ENCODE results near the gene MEX3D.

Gene MEX3D

DNA sequence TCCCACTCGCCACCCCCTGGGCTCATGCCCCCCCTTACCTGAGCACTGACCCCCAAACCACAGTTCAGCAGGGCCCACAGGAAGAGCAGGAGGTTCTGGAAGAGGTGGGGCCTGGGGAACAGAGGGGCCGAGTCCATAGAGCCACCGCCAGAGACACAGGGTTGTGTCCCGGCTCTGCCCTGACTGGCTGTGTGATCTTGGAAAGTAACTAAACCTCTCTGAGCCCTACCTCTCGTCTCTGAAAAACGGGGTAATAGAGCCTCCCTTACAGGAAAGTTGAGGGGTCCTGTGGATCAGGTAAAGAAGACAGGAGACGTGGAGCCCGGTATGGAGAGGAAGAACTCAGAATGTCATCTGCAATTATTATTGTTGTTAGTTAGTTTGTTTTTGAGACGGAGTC lies 57.3 kb downstream of the MEX3D start:
- no peaks in the 10 kb centered on the region for H3K79me2 ChIP-seq (ENCODE audit: insufficient read depth, low read length)
- H3K36me3 ChIP-seq (ENCODE audit: insufficient read depth, low read length), result no peaks in the 10 kb centered on the region
- H4K20me1 ChIP-seq (ENCODE audit: insufficient read depth, low read length, poor library complexity, severe bottlenecking), result no peaks in the 10 kb centered on the region
- TF ChIP-seq EZH2phosphoT487 (IDR thresholded peaks at IDR 0.05; ENCODE audit: borderline replicate concordance), result no peak
- TF ChIP-seq, protein P1, sequence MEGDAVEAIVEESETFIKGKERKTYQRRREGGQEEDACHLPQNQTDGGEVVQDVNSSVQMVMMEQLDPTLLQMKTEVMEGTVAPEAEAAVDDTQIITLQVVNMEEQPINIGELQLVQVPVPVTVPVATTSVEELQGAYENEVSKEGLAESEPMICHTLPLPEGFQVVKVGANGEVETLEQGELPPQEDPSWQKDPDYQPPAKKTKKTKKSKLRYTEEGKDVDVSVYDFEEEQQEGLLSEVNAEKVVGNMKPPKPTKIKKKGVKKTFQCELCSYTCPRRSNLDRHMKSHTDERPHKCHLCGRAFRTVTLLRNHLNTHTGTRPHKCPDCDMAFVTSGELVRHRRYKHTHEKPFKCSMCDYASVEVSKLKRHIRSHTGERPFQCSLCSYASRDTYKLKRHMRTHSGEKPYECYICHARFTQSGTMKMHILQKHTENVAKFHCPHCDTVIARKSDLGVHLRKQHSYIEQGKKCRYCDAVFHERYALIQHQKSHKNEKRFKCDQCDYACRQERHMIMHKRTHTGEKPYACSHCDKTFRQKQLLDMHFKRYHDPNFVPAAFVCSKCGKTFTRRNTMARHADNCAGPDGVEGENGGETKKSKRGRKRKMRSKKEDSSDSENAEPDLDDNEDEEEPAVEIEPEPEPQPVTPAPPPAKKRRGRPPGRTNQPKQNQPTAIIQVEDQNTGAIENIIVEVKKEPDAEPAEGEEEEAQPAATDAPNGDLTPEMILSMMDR (conservative IDR thresholded peaks at IDR 0.05; ENCODE audit: low read length), result no peak
- no peaks in the 10 kb centered on the region for H3K9me3 ChIP-seq (ENCODE audit: insufficient read depth, low read depth, low read length)
- no peaks in the 10 kb centered on the region for H3K9me2 ChIP-seq (replicated peaks; ENCODE audit: low read depth, low read length)
- H3K9ac ChIP-seq (ENCODE audit: low read depth, low read length, poor library complexity, severe bottlenecking), result no peak overlapping the region
- no peak overlapping the region for H2AFZ ChIP-seq (ENCODE audit: low read length)
- H3K4me2 ChIP-seq (ENCODE audit: low read depth, low read length, poor library complexity, severe bottlenecking), result no peak overlapping the region
- H3F3A ChIP-seq (ENCODE audit: low read depth), result 0 out of 2 replicates have a peak, but pooled peaks cover 4% of the 10 kb centered on the region
- H3K27me3 ChIP-seq (ENCODE audit: insufficient read depth, low read length, poor library complexity, severe bottlenecking), result no peaks in the 10 kb centered on the region
- H3K4me1 ChIP-seq (ENCODE audit: insufficient read depth, low read length, poor library complexity, severe bottlenecking), result peaks cover 4% of the 10 kb centered on the region
- H3K4me3 ChIP-seq (ENCODE audit: low read length, poor library complexity, severe bottlenecking), result no peak overlapping the region

DNA sequence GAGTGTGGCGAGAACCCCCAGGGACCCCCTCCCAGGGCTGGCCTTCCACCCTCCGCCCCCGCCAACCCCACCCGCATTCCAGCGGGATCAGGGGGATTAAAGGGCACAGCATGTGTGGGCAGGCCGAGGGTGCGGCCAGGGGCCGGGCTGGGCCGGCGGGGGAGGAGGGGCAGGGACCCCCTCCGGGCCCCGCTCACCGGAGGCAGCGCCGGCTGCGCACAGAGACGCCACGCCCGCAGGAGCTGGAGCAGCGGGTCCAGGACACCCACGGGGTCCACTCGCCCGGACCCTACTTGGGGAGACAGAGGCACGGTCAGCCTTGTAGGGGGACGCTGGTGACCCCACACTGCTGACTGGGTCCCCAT lies 57.7 kb downstream of the MEX3D start:
- Histone ChIP-seq H3K27me3 (ENCODE audit: insufficient read depth, low read length, poor library complexity, severe bottlenecking) (no peaks in the 10 kb centered on the region), H3F3A (ENCODE audit: low read depth) (0 out of 2 replicates have a peak, but pooled peaks cover 4% of the 10 kb centered on the region), H3K9me3 (ENCODE audit: insufficient read depth, low read depth, low read length) (no peaks in the 10 kb centered on the region), H3K36me3 (ENCODE audit: insufficient read depth, low read length) (no peaks in the 10 kb centered on the region), H3K9me2 (replicated peaks; ENCODE audit: low read depth, low read length) (no peaks in the 10 kb centered on the region), H3K9ac (ENCODE audit: low read depth, low read length, poor library complexity, severe bottlenecking) (no peak overlapping the region), H4K20me1 (ENCODE audit: insufficient read depth, low read length, poor library complexity, severe bottlenecking) (no peaks in the 10 kb centered on the region), H2AFZ (ENCODE audit: low read length) (no peak overlapping the region), H3K4me1 (ENCODE audit: insufficient read depth, low read length, poor library complexity, severe bottlenecking) (peaks cover 4% of the 10 kb centered on the region), H3K4me2 (ENCODE audit: low read depth, low read length, poor library complexity, severe bottlenecking) (no peak overlapping the region), H3K4me3 (ENCODE audit: low read length, poor library complexity, severe bottlenecking) (no peak overlapping the region), H3K79me2 (ENCODE audit: insufficient read depth, low read length) (no peaks in the 10 kb centered on the region)
- TF ChIP-seq EZH2phosphoT487 (IDR thresholded peaks at IDR 0.05; ENCODE audit: borderline replicate concordance), result no peak
- TF ChIP-seq, protein P1 (conservative IDR thresholded peaks at IDR 0.05; ENCODE audit: low read length), result no peak

DNA sequence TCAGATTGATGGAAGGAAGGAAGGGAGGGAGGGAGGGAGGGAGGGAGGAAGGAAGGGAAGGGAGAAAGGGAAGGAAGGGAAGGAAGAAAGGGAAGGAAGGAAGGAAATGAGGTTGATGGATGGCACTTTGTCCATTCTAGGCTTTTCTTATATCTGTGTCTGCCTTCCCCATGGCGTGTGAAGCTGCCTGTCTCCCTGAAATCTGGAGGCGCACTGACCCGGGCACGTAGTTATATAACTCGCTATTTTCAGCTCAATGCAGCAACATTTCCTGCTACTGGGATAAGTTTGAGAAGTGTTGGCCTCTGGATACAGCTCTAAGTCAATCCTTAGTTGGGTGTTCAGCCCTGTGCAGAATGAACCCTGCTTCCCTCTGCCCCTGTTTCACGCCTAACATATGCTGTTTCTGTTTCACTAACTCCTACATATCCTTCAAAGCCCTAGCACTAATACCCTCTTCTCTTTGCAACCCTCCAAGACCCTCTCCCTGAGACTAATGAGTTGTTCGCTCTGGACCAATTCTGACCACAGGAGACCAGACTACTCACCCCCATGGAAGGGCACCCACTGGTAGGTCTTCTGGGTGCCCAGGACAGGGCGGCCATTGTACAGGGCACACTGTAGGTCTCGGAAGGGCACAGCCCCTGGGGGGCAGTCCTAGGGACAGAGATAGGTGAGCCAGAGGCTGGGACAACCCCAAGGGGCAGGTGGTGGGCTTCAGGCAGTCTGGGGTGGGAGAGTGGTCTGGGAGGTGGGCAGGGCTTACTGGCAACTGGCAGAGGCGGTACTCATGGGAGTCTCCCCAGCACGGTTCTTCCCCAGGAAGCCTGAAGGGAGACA lies 58.3 kb downstream of the MEX3D start:
- Histone ChIP-seq H3K4me2 (ENCODE audit: low read depth, low read length, poor library complexity, severe bottlenecking) (no peak overlapping the region), H4K20me1 (ENCODE audit: insufficient read depth, low read length, poor library complexity, severe bottlenecking) (no peaks in the 10 kb centered on the region), H3K4me3 (ENCODE audit: low read length, poor library complexity, severe bottlenecking) (no peak overlapping the region), H3K4me1 (ENCODE audit: insufficient read depth, low read length, poor library complexity, severe bottlenecking) (peaks cover 4% of the 10 kb centered on the region), H3F3A (ENCODE audit: low read depth) (0 out of 2 replicates have a peak, but pooled peaks cover 4% of the 10 kb centered on the region), H3K9me3 (ENCODE audit: insufficient read depth, low read depth, low read length) (no peaks in the 10 kb centered on the region), H3K36me3 (ENCODE audit: insufficient read depth, low read length) (no peaks in the 10 kb centered on the region), H3K79me2 (ENCODE audit: insufficient read depth, low read length) (no peaks in the 10 kb centered on the region), H2AFZ (ENCODE audit: low read length) (no peak overlapping the region), H3K27me3 (ENCODE audit: insufficient read depth, low read length, poor library complexity, severe bottlenecking) (no peaks in the 10 kb centered on the region), H3K9ac (ENCODE audit: low read depth, low read length, poor library complexity, severe bottlenecking) (no peak overlapping the region), H3K9me2 (replicated peaks; ENCODE audit: low read depth, low read length) (no peaks in the 10 kb centered on the region)
- TF ChIP-seq EZH2phosphoT487 (IDR thresholded peaks at IDR 0.05; ENCODE audit: borderline replicate concordance), result no peak
- TF ChIP-seq, protein P1 (conservative IDR thresholded peaks at IDR 0.05; ENCODE audit: low read length), result no peak

All from Loucy (cell line).